ENCODE data around the gene TFR2. TPM values are rescaled to one million over a fixed set of nuclear protein-coding genes. Genes with fewer than 3 reads are reported as not detected.

TFR2 gene
- total RNA-seq, 2 donors from 2014 or later: 0.26 TPM; not detected in 1

DNA sequence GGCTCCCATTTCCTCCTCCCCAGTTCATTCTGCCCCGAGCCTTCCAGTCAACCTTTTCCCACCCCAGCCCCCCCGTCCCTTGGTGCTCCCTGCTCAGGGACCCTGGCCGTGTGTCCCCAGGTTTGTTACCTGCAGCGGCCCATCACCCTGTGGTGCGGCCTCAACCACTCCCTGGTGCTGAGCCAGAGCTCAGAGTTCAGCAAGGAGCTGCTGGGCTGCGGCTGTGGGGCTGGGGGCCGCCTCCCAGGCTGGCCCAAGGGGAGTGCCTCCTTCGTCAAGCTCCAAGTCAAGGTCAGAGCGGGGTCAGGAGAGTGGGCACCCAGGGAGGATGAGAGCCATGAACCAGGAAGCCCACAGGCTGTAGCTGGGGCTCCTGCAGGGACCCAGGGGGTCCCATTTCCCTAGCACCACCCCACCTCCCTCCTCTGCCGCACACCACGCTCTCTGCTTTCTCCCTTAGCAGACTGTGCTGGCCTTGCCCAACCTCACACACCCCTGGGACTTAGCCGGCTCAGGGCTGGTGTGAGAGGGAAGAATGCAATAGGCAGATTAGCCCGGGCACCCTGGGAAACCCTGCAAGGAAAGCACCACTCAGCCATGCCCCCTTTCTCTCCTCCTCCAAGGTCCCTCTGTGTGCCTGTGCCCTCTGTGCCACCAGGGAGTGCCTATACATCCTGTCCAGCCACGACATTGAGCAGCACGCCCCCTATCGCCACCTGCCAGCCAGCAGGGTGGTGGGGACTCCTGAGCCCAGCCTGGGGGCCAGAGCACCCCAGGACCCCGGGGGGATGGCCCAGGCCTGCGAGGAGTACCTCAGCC lies 41.2 kb downstream of the TFR2 start:
- DNase-seq (peak in 1 of 4 donors; percentile 14), ATAC-seq (no peak)
- TF ChIP-seq CTCF (IDR thresholded peaks at IDR 0.05) (no peak), POLR2A (IDR thresholded peaks at IDR 0.05) (no peak)
- H3K27me3 ChIP-seq: no peaks in the 10 kb centered on the region
- peaks cover 17% of the 10 kb centered on the region for H3K4me1 ChIP-seq
- no peaks in the 10 kb centered on the region for H3K9me3 ChIP-seq
- H3K4me3 ChIP-seq: no peak overlapping the region
- no peaks in the 10 kb centered on the region for H3K36me3 ChIP-seq (replicated peaks in 1 of 2; ENCODE audit: insufficient read depth in 1 of 2, low read depth in 2 of 2)
- H3K27ac ChIP-seq: no peak overlapping the region
- 58 to 68% methylated on average over 13 to 18 of the region's 18 CpGs for WGBS, 2 donors
- intact Hi-C loops (cut with DNase I): no loop called here

- Histone ChIP-seq H3K36me3 (replicated peaks in 1 of 2; ENCODE audit: insufficient read depth in 1 of 2, low read depth in 2 of 2) (no peaks in the 10 kb centered on the region), H3K4me3 (no peak overlapping the region), H3K4me1 (peaks cover 4% of the 10 kb centered on the region), H3K27ac (no peak overlapping the region), H3K27me3 (no peaks in the 10 kb centered on the region), H3K9me3 (no peaks in the 10 kb centered on the region)
- 82 to 84% methylated on average over 4 of the region's 4 CpGs for WGBS, 2 donors
- no peak for TF ChIP-seq CTCF (IDR thresholded peaks at IDR 0.05)
- no peak for TF ChIP-seq POLR2A (IDR thresholded peaks at IDR 0.05)
- no peak for DNase-seq
- ATAC-seq: no peak
- intact Hi-C loops (cut with DNase I): no loop called here
These were observed 42.9 kb downstream of the TFR2 start for GRCh38 chr7:100598425-100598824.

- H3K4me1 ChIP-seq: no peaks in the 10 kb centered on the region
- no peaks in the 10 kb centered on the region for H3K27me3 ChIP-seq
- no peaks in the 10 kb centered on the region for H3K36me3 ChIP-seq (replicated peaks in 1 of 2; ENCODE audit: insufficient read depth in 1 of 2, low read depth in 2 of 2)
- no peak for DNase-seq
- H3K4me3 ChIP-seq: no peak overlapping the region
- WGBS, 2 donors: 93 to 95% methylated on average over 7 of the region's 7 CpGs
- intact Hi-C loops (cut with DNase I): no loop called here
- TF ChIP-seq POLR2A (IDR thresholded peaks at IDR 0.05) (no peak), CTCF (IDR thresholded peaks at IDR 0.05) (no peak)
- no peaks in the 10 kb centered on the region for H3K9me3 ChIP-seq
- no peak overlapping the region for H3K27ac ChIP-seq
- ATAC-seq: no peak
These were observed 46.2 kb downstream of the TFR2 start for GRCh38 chr7:100595188-100595587.

DNA sequence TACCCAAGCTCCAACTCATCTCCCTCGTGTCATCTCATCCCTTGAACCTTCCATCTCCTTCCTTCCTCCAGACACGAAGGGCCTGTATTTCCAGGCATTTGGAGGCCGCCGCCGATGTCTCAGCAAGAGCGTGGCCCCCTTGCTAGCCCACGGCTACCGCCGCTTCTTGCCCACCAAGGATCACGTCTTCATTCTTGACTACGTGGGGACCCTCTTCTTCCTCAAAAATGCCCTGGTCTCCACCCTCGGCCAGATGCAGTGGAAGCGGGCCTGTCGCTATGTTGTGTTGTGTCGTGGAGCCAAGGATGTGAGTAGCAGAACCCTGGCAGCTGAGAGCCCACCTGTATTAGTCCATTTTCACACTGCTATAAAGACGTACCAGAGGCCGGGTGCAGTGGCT lies 49.8 kb downstream of the TFR2 start:
- intact Hi-C loops (cut with DNase I): no loop called here

More for the DNA sequence above, 49.8 kb downstream of the TFR2 start:
- TF ChIP-seq POLR2A (IDR thresholded peaks at IDR 0.05) (no peak), CTCF (IDR thresholded peaks at IDR 0.05) (no peak)
- Histone ChIP-seq H3K4me1 (peaks cover 8% of the 10 kb centered on the region), H3K27ac (no peak overlapping the region), H3K9me3 (no peaks in the 10 kb centered on the region), H3K4me3 (no peak overlapping the region), H3K36me3 (replicated peaks in 1 of 2; ENCODE audit: insufficient read depth in 1 of 2, low read depth in 2 of 2) (no peaks in the 10 kb centered on the region), H3K27me3 (no peaks in the 10 kb centered on the region)
- 84 to 89% methylated on average over 17 of the region's 17 CpGs for WGBS, 2 donors
- DNase-seq (no peak), ATAC-seq (no peak)
